Right ventricle myocardium inferior (tissue), 1 donor: ENCODE results near the gene DIABLO. TPM values are rescaled to one million over a fixed set of nuclear protein-coding genes. Genes with fewer than 3 reads are reported as not detected.
"Not testable (repeated sequence)": the region's sequence is repeated elsewhere in the genome, so short reads cannot be mapped to it uniquely, and the experiment has no call there.

ENCODE experiments used
- ATAC-seq: fragments of 200-7000 bp; cut with Tn5 transposase; one replicate; pipeline ENCODE4 v1.9.1; 2020; ENCODE audit warnings: mild to moderate bottlenecking, moderate library complexity
- DNase-seq: peaks from one replicate; pipeline ENCODE4 v3.0.0; 2021; ENCODE audit errors: missing footprints
- intact Hi-C: fragments of 100-400 bp; cut with DNase I; formaldehyde crosslinking; loops from one replicate; pipeline ENCODE4 v1.11.0; 2022
- total RNA-seq: library from RNA; stranded (reverse); fragmentation: NEBNext Ultra II Directional; extraction: Animal tissue kit (Norgen Biotek cat#: 25700); gene quantifications from one replicate; pipeline ENCODE4 v1.2.1, GENCODE V29; 2021
- donor health status: DM: no; HTN: yes; CAD: no; lungs with severe emphysema.

The DIABLO gene
- total RNA-seq, 1 donor from 2014 or later, result 28.2 TPM

DNA sequence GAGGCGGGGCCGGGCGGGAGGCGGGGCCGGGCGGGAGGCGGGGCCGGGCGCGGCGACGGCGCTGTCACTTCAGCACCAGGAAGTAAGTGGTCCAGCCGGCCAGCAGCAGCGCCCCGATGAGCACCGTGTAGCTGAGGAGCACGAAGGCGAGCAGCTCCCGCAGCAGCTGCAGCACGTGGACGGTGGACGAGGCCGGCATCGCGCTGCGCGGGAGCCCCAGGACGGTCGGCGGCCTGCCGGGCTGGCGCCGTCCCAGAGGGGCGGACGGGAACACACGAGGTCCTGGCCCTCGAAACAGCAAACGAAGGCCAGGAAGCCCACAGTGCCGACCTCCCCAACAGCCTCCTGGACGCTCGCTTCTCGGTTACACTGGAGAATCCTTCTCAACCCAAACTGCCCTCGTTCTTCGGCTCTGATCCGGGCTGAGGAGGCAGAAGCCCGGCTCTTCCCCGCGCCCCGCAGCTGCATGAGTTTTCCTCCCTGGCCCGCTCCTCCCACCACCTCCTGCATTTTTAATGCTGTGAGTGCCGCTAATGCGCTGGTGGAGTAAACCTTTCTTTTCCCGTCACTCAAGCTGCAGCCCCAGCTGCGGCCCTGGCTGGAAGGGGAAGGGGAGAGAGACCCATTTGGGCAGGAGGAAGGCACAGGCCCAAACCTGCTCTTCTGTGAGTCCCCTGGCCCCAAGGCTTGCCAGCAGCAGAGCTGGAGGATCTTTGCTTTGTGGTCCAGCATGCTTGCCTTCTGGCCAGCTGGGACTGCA is 694 bp upstream of the DIABLO start:
- ATAC-seq (no peak), DNase-seq (no peak)
- intact Hi-C loops, result no loop called here

DNA sequence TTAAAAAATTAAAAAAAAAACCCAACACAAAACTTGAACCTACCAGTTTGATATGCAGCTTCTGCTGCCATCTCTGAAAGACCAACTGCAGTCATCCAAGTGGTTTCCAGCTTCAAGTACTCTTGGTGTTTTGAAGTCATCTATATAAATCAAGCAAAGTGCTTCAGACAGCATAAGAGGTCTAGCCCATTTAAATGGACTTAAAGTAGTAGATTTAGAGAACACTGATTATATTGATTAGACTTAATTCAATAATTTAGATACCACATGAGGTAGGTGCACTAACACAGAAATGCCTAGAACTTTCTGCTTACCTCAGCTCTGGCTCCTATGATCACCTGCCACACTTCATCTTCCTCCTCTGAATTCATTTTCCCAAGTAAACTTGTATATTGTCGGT is 9.4 kb downstream of the DIABLO start:
- ATAC-seq, result no peak
- intact Hi-C loops, result no loop called here

DNA sequence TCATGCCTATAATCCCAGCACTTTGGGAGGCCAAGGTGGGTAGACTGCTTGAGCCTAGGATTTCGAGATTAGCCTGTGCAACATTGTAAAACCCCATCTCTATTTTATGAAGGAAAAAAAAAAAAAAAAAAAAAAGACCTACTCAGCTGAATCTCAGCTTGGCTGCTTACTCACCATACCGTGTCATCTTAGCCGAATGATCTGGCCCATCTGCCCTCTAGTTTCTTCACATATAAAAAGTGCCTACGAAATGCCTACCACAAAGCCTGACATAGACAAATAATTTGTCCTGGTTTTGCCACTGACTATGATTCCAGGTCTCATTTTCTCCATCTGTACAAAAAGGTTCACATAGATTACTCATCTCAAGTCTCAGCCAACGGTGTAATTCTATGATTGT is 10.1 kb downstream of the DIABLO start:
- intact Hi-C loops, result no loop called here
- ATAC-seq (no peak), DNase-seq (no peak)

More for the DNA sequence above, 9.4 kb downstream of the DIABLO start:
- DNase-seq, result no peak

DNA sequence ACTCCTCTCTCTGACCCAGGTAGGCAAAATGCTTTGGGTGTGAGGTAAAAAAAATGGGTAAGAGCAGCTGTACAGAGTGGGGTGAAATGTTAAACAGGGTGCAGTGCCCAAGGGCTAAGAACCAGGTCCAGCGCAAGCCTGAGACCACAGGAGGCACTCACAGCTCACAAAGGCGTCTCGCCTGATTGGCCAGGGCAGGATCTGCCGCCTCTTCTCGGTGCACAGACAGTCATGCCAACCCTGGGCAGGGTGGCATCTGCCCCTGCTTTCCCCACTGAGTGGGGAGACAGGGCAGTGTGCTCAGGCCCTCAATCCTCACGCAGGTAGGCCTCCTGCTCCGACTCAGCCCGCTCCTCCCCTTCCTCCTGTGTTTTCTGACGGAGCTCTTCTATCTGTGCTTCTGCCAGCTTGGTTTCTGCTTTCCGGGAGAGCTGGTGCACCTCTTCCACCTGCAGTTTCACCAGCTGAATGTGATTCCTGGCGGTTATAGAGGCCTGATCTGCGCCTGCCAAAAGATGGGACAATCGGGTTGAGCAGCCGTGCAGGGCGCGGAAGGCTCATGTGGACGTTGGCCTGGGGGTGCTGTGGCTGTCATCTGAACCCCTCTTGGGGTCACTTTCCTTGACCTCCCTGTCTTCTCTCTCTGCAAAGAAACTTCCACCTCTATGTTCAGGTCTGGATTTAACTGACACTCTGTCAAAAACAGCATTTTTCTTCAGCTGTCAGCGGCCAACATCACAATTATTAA is 17.6 kb downstream of the DIABLO start:
- intact Hi-C loops, result no loop called here
- no peak for ATAC-seq
- DNase-seq, result no peak

DNA sequence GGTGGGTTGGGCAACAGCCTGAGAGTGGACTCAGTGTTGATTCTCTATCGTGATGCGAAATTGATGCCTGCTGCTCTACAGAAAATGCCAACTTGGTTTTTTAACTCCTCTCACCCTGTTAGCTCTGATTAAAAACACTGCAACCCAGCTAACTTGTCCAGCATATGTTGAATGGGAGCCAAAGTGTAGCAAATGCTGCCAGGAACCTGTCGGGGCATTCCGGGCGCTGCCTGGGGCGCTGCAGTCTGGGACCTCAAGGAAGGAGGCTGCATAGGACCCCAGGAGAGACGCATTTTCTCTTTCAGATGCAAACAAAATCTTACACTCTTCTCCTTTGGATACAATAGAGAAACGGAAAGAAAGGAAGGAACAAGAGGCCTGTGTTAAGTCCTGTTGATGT is 18.5 kb downstream of the DIABLO start:
- intact Hi-C loops, result no loop called here
- no peak for DNase-seq
- ATAC-seq, result no peak

DNA sequence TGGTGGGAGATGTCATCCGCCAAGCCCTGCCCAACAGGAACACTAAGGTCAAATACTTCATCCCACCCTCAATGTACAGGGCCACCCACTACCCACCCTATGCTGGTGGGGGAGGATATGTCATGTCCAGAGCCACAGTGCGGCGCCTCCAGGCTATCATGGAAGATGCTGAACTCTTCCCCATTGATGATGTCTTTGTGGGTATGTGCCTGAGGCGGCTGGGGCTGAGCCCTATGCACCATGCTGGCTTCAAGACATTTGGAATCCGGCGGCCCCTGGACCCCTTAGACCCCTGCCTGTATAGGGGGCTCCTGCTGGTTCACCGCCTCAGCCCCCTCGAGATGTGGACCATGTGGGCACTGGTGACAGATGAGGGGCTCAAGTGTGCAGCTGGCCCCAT is 18.9 kb downstream of the DIABLO start:
- no peak for DNase-seq
- ATAC-seq, result peak; percentile 4
- intact Hi-C loops, result no loop called here

DNA sequence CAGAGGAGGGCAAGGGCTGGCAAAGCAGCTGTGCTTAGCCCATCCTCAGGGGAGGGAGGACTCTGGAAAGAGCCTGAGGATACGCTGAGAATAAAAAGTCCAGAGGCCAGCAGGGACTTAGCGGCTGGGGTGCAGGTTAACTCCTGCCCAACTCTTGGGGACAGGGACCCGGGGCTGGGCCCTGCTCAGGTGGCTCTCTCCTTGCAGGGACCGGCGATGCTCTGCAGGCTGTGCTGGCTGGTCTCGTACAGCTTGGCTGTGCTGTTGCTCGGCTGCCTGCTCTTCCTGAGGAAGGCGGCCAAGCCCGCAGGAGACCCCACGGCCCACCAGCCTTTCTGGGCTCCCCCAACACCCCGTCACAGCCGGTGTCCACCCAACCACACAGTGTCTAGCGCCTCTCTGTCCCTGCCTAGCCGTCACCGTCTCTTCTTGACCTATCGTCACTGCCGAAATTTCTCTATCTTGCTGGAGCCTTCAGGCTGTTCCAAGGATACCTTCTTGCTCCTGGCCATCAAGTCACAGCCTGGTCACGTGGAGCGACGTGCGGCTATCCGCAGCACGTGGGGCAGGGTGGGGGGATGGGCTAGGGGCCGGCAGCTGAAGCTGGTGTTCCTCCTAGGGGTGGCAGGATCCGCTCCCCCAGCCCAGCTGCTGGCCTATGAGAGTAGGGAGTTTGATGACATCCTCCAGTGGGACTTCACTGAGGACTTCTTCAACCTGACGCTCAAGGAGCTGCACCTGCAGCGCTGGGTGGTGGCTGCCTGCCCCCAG is 19.6 kb downstream of the DIABLO start:
- intact Hi-C loops, result no loop called here
- ATAC-seq (peak; percentile 3), DNase-seq (no peak)

DNA sequence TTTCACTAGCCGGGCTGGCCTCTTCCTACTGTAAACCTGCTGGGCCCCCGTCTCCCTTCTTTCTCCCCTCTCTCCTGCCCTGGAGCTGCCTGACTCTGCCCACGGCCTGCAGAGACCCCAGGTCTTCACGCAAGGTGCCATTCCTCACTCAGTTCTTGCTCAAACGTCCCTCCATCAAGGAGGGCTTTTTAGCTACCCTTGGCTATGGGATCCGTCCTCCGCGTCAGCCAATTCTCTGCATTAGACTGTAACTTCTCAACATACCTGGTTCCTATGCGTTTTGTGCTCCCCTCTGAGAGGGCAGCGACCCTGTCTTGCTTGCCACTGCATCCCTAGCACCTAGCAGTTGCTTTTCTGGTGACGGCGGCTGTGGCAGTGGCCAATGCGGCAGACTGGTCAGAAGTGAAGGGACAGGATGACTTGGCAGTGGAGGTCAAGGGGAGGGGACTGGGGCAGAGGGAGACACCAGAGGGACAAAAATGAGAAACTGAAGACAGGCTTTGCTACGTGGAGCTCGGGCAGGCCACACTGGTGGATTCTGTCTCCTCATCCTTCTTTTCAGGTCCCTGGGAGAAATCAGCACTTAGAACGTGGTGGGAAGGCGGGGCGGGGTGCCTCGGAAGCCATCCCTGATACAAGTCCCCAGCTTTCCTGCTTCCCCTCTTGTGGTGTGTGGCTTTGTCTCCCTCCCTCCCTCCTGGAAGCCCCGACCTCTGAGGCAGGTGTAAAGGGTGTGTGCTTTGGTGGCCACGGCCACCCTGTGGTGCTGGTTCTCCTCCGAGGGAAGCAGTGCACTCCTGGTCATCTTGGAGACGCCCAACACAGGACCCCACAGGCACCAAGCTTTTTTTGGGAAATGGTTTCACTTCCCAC is 20.6 kb downstream of the DIABLO start:
- DNase-seq (no peak), ATAC-seq (no peak)
- intact Hi-C loops, result no loop called here

DNA sequence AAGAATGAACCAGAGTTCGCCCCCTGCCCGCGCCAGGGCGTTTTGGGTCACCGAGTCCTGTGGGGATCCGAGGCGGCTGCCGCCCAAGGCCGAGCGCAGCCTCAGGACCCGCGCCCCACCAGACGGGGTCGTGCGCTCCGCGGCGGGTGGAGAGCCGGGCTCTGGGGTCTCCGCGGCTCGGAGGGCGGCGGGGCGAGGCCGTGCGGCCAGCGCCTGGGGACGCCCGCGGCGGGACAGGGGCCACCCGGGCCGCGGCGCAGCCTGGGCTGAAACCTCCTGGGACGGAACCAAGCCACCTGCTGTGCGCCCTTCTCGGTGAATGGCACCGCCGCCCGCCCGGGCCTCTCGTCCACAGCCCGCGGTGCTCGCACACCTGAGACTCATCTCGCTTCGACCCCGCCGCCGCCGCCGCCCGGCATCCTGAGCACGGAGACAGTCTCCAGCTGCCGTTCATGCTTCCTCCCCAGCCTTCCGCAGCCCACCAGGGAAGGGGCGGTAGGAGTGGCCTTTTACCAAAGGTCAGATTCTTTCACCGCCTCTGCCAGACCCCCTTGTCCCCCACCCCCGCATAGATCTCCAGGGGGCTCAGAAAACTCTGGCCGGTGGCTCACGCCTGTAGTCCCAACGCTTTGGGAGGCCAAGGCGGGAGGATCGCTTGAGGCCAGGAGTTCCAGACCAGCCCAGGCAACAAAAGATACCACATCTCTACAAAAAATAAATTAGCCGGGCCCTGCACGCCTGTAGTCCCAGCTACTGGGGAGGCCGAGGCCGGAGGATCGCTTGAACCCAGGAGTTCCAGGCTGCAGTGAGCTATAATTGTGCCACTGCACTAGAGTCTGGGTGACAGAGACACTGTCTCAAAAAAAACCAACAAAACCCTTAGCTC is 21.4 kb downstream of the DIABLO start:
- no peak for DNase-seq
- ATAC-seq, result no peak
- intact Hi-C loops, result no loop called here

DNA sequence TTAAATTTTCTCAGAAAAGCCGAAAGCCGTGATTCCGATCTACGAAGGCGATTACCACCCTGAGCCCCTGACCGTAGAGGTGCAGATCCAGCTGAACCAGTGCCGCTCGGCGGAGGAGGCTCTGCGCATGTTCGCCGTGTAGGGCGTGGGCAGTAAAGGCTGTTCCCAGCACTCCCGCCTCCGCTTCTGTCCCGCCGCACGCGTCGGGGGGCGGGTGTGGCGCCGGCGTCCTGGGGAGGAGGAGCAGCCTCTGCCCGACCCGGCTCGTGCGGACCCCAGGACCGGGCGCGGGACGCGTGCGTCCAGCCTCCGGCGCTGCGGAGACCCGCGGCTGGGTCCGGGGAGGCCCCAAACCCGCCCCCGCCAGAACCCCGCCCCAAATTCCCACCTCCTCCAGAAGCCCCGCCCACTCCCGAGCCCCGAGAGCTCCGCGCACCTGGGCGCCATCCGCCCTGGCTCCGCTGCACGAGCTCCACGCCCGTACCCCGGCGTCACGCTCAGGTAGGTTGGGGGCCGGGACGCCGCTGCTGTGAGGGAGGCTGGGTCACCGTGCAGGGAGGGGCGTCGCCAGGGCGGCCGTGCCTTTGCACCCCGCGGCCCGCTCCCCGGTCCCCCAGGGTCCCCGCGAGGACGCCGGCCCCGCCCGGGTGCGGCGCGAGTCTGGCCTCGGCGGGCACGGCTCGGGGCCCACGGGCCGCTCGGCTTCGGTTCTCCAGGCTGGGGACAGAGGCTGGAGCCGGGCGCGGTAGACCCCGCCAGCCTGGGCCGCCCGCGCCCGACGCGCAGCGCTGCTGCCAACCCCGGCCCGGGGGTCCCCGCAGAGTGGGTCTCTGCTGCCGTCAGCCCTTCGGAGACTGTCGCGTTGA is 22.3 kb downstream of the DIABLO start, which contains the start of gene B3GNT4:
TSS of gene B3GNT4 (plus strand) at position 409 of the 866 bp plus-strand sequence. CDS start 910 bp downstream, outside the sequence.
- intact Hi-C loops, result no loop called here
- DNase-seq (no peak), ATAC-seq (peak; percentile 67)

DNA sequence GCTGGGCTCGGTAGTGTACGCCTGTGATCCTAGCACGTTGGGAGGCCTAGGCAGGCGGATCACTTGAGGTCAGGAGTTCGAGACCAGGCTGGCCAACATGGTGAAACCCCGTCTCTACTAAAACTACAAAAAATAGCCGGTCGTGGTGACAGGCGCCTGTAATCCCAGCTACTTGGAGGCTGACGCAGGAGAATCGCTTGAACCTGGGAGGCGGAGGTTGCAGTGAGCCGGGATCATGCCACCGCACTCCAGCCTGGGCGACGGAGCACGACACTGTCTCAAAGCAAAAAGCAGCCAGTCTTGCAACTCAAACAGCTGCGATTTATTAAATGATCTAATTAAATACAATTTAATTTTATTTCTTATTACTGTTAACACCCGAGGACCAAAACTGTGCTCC is 23.0 kb downstream of the DIABLO start:
- ATAC-seq, DNase-seq, intact Hi-C loops: not testable (repeated sequence)

DNA sequence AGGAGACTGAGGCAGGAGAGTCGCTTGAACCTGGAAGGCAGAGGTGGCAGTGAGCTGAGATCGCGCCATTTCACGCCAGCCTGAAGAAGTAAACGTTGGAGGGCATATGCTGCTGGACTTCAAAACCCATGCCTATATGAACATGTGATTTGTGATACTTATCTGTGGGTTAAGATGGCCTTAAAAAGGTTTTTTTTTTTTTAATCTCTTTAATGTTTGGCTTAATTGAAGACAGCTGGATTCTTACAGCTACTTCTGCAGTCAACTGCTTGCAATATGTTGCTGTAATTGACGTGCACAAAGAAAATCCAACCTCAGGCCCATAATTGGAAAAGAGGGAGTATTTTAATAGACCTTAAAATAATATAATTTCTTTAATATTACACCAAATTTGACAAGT is 23.8 kb downstream of the DIABLO start:
- ATAC-seq (no peak), DNase-seq (no peak)
- intact Hi-C loops, result no loop called here

DNA sequence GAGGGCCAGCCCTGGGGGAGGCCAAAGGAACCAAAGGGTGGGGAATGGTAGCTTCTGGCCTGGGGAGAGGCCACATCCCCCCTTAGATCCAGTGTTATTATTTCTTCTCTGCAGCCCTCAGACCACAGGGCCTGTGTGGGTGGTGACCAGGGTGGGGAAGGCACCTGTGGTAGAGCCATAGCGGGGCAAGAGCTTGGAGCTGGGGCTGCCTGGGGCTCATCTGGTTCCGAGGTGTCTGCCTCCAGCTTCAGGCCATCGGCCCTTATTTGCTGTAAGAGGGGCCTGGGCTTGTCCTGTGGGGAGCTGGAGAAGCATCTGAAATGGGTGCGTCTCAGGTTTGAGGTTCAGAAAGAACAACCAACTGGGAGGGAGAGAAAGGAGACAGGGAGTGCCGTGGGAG is 24.5 kb downstream of the DIABLO start:
- intact Hi-C loops, result no loop called here
- DNase-seq, result no peak
- no peak for ATAC-seq

DNA sequence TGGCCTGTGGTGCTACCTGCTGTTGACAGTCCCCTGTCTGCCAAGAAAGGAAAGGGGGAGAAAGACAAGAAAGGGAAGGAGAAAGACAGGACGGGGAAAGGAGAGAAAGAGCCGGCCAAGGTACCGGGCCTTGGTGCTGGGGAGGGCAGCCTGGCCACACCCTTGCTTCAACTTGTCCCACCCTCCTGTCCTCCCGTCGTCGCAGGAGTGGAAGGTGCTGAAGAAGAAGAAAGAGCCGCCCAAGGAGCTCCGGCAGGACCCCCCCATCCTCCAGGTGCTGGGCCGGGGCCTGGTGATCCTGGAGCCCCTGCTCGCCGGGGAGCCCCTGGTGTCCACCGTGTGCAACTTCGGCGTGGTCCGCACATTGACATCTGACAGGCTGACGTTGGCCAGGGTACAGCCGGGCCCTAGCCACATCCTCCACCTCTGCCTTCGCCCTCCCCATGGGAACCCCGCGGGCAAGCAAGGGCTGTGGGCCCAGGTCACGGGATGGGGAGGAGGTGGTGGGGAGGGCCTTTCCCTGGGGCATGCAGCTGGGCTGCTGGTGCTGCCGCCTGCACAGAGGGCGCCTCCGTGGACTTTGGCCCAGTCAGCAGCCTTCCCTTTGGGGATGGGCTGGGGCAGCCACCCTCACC is 25.2 kb downstream of the DIABLO start:
- no peak for DNase-seq
- no peak for ATAC-seq
- intact Hi-C loops, result no loop called here

DNA sequence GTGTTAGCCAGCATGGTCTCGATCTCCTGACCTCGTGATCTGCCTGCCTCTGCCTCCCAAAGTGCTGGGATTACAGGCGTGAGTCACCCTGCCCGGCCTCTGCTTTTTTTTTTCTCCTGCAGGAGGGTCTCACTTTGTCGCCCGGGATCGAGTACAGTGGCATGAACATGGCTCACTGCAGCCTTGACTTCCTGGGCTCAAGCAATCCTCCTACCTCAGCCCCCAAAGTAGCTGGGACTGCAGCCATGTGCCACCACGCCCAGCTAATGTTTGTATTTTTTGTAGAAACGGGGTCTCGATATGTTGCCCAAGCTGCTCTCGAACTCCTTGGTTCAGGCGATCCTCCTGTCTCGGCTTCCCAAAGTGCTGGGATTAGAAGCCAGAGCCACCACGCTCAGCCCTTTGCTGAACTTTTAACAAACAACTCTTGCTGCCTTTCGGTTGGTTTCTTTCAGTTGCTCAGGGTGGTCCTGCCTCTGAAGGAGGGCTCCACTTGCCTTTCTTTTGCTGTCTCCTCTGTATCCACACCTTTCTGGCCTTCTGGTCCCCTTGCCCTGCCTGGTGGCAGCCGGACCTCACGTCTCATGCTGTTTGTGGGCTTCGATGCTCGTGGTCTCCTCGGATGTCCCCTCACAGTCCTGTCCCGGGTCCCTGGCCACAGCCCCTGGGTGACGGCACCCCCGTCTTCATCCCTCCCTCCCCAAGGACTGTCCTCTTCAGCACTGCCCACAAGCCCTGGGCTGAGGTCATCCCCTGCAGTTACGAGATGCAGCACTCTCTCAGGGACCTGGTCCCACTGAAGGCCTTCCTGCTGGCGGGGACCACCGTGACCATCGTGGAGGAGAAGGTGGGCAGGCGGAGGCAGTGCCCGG is 26.1 kb downstream of the DIABLO start:
- intact Hi-C loops, result no loop called here
- DNase-seq (no peak), ATAC-seq (no peak)

DNA sequence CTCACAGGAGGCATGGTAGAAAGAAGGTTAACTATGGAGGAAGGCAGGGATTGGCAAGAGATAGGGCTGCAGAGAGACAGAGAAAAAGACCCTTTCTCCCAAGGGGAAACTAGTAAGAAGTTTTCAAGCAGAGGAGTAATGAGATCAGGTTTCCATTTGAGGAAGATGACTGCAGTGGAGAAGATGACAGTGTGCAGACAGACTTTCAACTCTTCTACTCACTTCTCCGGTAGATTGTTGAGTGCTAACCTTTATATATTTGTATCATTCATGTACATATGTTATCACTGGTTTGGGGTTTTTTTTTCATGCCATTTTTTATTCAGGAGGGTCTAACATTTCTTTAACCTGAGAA is 28.3 kb downstream of the DIABLO start:
- ATAC-seq, result no peak
- DNase-seq, result no peak
- intact Hi-C loops, result no loop called here
